H9 (cell line): ENCODE measurements around the gene SCFD2. TPM values are rescaled to one million over a fixed set of nuclear protein-coding genes. Genes with fewer than 3 reads are reported as not detected.

ENCODE experiments used
- DNase-seq: peaks from one replicate; pipeline ENCODE4 v3.0.0-alpha.2; 2017
- H2AFZ ChIP-seq: one replicate; pipeline ENCODE4 v1.6.1; 2013; ENCODE audit warnings: mild to moderate bottlenecking, low read length, control low read depth, moderate library complexity
- H2AK5ac ChIP-seq: 2 replicates; pipeline ENCODE4 v1.6.1; 2013; ENCODE audit warnings: low read length, control low read depth, mixed read lengths; ENCODE audit not compliant: insufficient read length
- H2BK120ac ChIP-seq: one replicate; pipeline ENCODE4 v1.6.1; 2013; ENCODE audit warnings: low read depth, mild to moderate bottlenecking, low read length, control low read depth, inconsistent platforms; ENCODE audit not compliant: poor library complexity, severe bottlenecking
- H2BK12ac ChIP-seq: 2 replicates; pipeline ENCODE4 v1.6.1; 2013; ENCODE audit warnings: low read length, control low read depth, mixed read lengths, low read depth; ENCODE audit not compliant: insufficient read length
- H2BK15ac ChIP-seq: 2 replicates; pipeline ENCODE4 v1.6.1; 2013; ENCODE audit warnings: low read depth, low read length, control low read depth
- H2BK20ac ChIP-seq: one replicate; pipeline ENCODE4 v1.6.1; 2013; ENCODE audit warnings: low read depth, mild to moderate bottlenecking, low read length, control low read depth, inconsistent platforms; ENCODE audit not compliant: poor library complexity, severe bottlenecking
- H2BK5ac ChIP-seq: 2 replicates; pipeline ENCODE4 v1.6.1; 2013; ENCODE audit warnings: low read length, control low read depth, mixed read lengths; ENCODE audit not compliant: insufficient read length
- H3K14ac ChIP-seq: 2 replicates; pipeline ENCODE4 v1.6.1; 2013; ENCODE audit warnings: low read length, control low read depth; ENCODE audit not compliant: insufficient read depth
- H3K18ac ChIP-seq: 2 replicates; pipeline ENCODE4 v1.6.1; 2013; ENCODE audit warnings: low read depth, mild to moderate bottlenecking, mixed read lengths, low read length, control low read depth; ENCODE audit not compliant: insufficient read length
- H3K23ac ChIP-seq: 2 replicates; pipeline ENCODE4 v1.6.1; 2013; ENCODE audit warnings: low read length, control low read depth, mixed read lengths, low read depth; ENCODE audit not compliant: insufficient read length
- H3K23me2 ChIP-seq: 2 replicates; pipeline ENCODE4 v1.6.1; 2013; ENCODE audit warnings: low read depth, mild to moderate bottlenecking, mixed read lengths, low read length, control low read depth; ENCODE audit not compliant: insufficient read length, poor library complexity, severe bottlenecking
- H3K27ac ChIP-seq: 2 replicates; pipeline ENCODE4 v1.5.1; 2013; ENCODE audit warnings: low read length, control low read depth, mixed read lengths, low read depth; ENCODE audit not compliant: insufficient read length
- H3K27me3 ChIP-seq: 2 replicates; pipeline ENCODE4 v1.6.1; 2013; ENCODE audit warnings: low read length, control low read depth, inconsistent platforms; ENCODE audit not compliant: insufficient read depth
- H3K4ac ChIP-seq: 2 replicates; pipeline ENCODE4 v1.6.1; 2013; ENCODE audit warnings: low read depth, mild to moderate bottlenecking, control low read depth, inconsistent platforms, low read length, moderate library complexity
- H3K4me1 ChIP-seq: 2 replicates; pipeline ENCODE4 v1.6.1; 2013; ENCODE audit warnings: low read length, control low read depth, inconsistent platforms; ENCODE audit not compliant: insufficient read depth
- H3K4me2 ChIP-seq: 2 replicates; pipeline ENCODE4 v1.6.1; 2013; ENCODE audit warnings: low read length, control low read depth, mixed read lengths; ENCODE audit not compliant: insufficient read length, insufficient read depth
- H3K56ac ChIP-seq: 2 replicates; pipeline ENCODE4 v1.6.1; 2013; ENCODE audit warnings: low read depth, mild to moderate bottlenecking, mixed read lengths, low read length, control low read depth; ENCODE audit not compliant: insufficient read length
- H3K79me1 ChIP-seq: 2 replicates; pipeline ENCODE4 v1.6.1; 2013; ENCODE audit warnings: low read depth, mild to moderate bottlenecking, moderate library complexity, low read length, control low read depth, inconsistent platforms; ENCODE audit not compliant: insufficient read depth, poor library complexity, severe bottlenecking
- H3K79me2 ChIP-seq: 2 replicates; pipeline ENCODE4 v1.6.1; 2013; ENCODE audit warnings: low read length, control low read depth, inconsistent platforms; ENCODE audit not compliant: insufficient read depth
- H3K9ac ChIP-seq: 2 replicates; pipeline ENCODE4 v1.6.1; 2013; ENCODE audit warnings: low read length, control low read depth, mixed read lengths; ENCODE audit not compliant: insufficient read length; ENCODE audit errors: extremely low read depth
- H3K9me3 ChIP-seq: one replicate; pipeline ENCODE4 v1.6.1; 2013; ENCODE audit warnings: low read depth, low read length, inconsistent platforms; ENCODE audit not compliant: control insufficient read depth
- H3T11ph ChIP-seq: one replicate; pipeline ENCODE4 v1.6.1; 2013; ENCODE audit warnings: mild to moderate bottlenecking, low read length, control low read depth, inconsistent platforms
- H4K20me1 ChIP-seq: one replicate; pipeline ENCODE4 v1.6.1; 2013; ENCODE audit not compliant: control insufficient read depth, insufficient read length, insufficient read depth
- H4K5ac ChIP-seq: 2 replicates; pipeline ENCODE4 v1.6.1; 2013; ENCODE audit warnings: low read depth, mild to moderate bottlenecking, mixed read lengths, low read length, control low read depth; ENCODE audit not compliant: insufficient read length
- H4K8ac ChIP-seq: replicated peaks from 2 replicates; pipeline ENCODE4 v1.6.1; 2013; ENCODE audit warnings: low read length, control low read depth, mixed read lengths, low read depth; ENCODE audit not compliant: insufficient read length
- H4K91ac ChIP-seq: 2 replicates; pipeline ENCODE4 v1.6.1; 2013; ENCODE audit warnings: low read depth, mild to moderate bottlenecking, moderate library complexity, mixed read lengths, low read length, control low read depth; ENCODE audit not compliant: insufficient read length
- H3K27ac Mint-ChIP-seq, 3 experiments: 2 replicates in 2 of 3; 3 replicates in 1 of 3; pipeline ENCODE4 v1.8.0; 2020 to 2021; ENCODE audit warnings: mixed read lengths in 3 of 3, mild to moderate bottlenecking in 1 of 3, moderate library complexity in 1 of 3
- H3K27me3 Mint-ChIP-seq: 2 replicates; pipeline ENCODE4 v1.8.0; 2021; ENCODE audit warnings: low read depth, mild to moderate bottlenecking, moderate library complexity, mixed read lengths
- H3K36me3 Mint-ChIP-seq, 3 experiments: 2 replicates in 2 of 3; 3 replicates in 1 of 3; pipeline ENCODE4 v1.8.0; 2020 to 2021; ENCODE audit warnings: low read depth in 3 of 3, mixed read lengths in 3 of 3; ENCODE audit not compliant: insufficient read depth in 1 of 3
- H3K4me1 Mint-ChIP-seq, 2 experiments: 2 replicates each; pipeline ENCODE4 v1.8.0; 2020; ENCODE audit warnings: mixed read lengths in 2 of 2
- H3K4me3 Mint-ChIP-seq, 2 experiments: 2 replicates in 1 of 2; 3 replicates in 1 of 2; pipeline ENCODE4 v1.8.0; 2020 to 2021; ENCODE audit warnings: mild to moderate bottlenecking in 2 of 2, mixed read lengths in 2 of 2, moderate library complexity in 1 of 2
- H3K9me3 Mint-ChIP-seq, 2 experiments: 2 replicates in 1 of 2; 3 replicates in 1 of 2; pipeline ENCODE4 v1.8.0; 2020; ENCODE audit warnings: mild to moderate bottlenecking in 2 of 2, mixed read lengths in 2 of 2, moderate library complexity in 1 of 2
- CTCF ChIP-seq: fragments of 200-600 bp; sonication (generic); conservative IDR thresholded peaks from 3 replicates; pipeline ENCODE4 v1.8.0; 2021; ENCODE audit warnings: antibody characterized with exemption, mild to moderate bottlenecking
- WGBS: extraction: QIAGEN DNeasy Blood & Tissue Kit; methylation state at CpG from one replicate; pipeline ENCODE4 v1.1.7; 2013; ENCODE audit warnings: missing lambda C conversion rate, low lambda C conversion rate, mixed read lengths; ENCODE audit not compliant: insufficient read length; ENCODE audit errors: extremely low coverage; 5-methylcytosine and 5-hydroxymethylcytosine counted together
- total RNA-seq: library from RNA; stranded (reverse); gene quantifications from 2 replicates; pipeline ENCODE4 v1.2.1, GENCODE V29; 2021

SCFD2 gene
- total RNA-seq, 1 experiment from 2014 or later: 10.1 TPM

- H2BK12ac ChIP-seq: no peak overlapping the region
- H3K27ac ChIP-seq: no peak overlapping the region
- no peak overlapping the region for H3K9ac ChIP-seq
- no peak overlapping the region for H3K27ac Mint-ChIP-seq
- no peak for DNase-seq
- no peaks in the 10 kb centered on the region for H3K27me3 Mint-ChIP-seq
- H3K4me3 Mint-ChIP-seq: no peak overlapping the region
- H3K4me1 Mint-ChIP-seq: no peaks in the 10 kb centered on the region
- H3K9me3 Mint-ChIP-seq: no peaks in the 10 kb centered on the region
- no peaks in the 10 kb centered on the region for H3K79me1 ChIP-seq
- no peak overlapping the region for H3K23ac ChIP-seq
- H4K91ac ChIP-seq: no peak overlapping the region
- H3T11ph ChIP-seq: no peak overlapping the region
- no peak overlapping the region for H2BK5ac ChIP-seq
- H3K36me3 Mint-ChIP-seq: no peaks in the 10 kb centered on the region
- H2AFZ ChIP-seq: no peak overlapping the region
- no peak overlapping the region for H2BK15ac ChIP-seq
- no peak overlapping the region for H2BK20ac ChIP-seq
- no peak for TF ChIP-seq CTCF
- H2BK120ac ChIP-seq: no peak overlapping the region
- H4K8ac ChIP-seq: no peak overlapping the region
- no peak overlapping the region for H4K5ac ChIP-seq
- H3K4ac ChIP-seq: no peak overlapping the region
- no peaks in the 10 kb centered on the region for H3K27me3 ChIP-seq
- no peak overlapping the region for H3K18ac ChIP-seq
- no peaks in the 10 kb centered on the region for H3K4me1 ChIP-seq
- H3K9me3 ChIP-seq: no peaks in the 10 kb centered on the region
- H3K4me2 ChIP-seq: no peak overlapping the region
- H3K23me2 ChIP-seq: no peaks in the 10 kb centered on the region
- no peaks in the 10 kb centered on the region for H3K79me2 ChIP-seq
- no peak overlapping the region for H3K14ac ChIP-seq
- H4K20me1 ChIP-seq: no peaks in the 10 kb centered on the region
- H2AK5ac ChIP-seq: no peak overlapping the region
- no CpG with 5 or more reads among the region's 4 CpGs for WGBS
- no peak overlapping the region for H3K56ac ChIP-seq
Measured at GRCh38 chr4:53050361-53050774, 315.5 kb downstream of the SCFD2 start.
